Measurements from ENCODE around the gene PRAC2. TPM values are rescaled to one million over a fixed set of nuclear protein-coding genes. Genes with fewer than 3 reads are reported as not detected.

Gene PRAC2
- total RNA-seq, 4 donors from 2014 or later = 4.1 TPM; not detected in 3

- in situ Hi-C loops (cut with MboI; ENCODE audit: low pct_ligation_motif_present in 1 of 4, low pct_unique_long_range_greater_than_20kb in 1 of 4, low sequenced_read_pairs in 3 of 4) (no loop called here), intact Hi-C loops (cut with DNase I; ENCODE audit: low total_unique reads) (loop anchor here (10.0 kb wide), 2 partner anchors 148 to 278 kb away; no protein-coding TSS in a partner anchor)
- Histone ChIP-seq H3K27me3 (peaks cover 100% of the 10 kb centered on the region), H3K27ac (no peak overlapping the region), H3K4me3 (no peak overlapping the region), H3K36me3 (no peaks in the 10 kb centered on the region), H3K9me3 (no peaks in the 10 kb centered on the region), H3K4me1 (peaks cover 12 to 48% (median 41%) of the 10 kb centered on the region in 4 donors)
- no peak for DNase-seq
- TF ChIP-seq, protein P1, sequence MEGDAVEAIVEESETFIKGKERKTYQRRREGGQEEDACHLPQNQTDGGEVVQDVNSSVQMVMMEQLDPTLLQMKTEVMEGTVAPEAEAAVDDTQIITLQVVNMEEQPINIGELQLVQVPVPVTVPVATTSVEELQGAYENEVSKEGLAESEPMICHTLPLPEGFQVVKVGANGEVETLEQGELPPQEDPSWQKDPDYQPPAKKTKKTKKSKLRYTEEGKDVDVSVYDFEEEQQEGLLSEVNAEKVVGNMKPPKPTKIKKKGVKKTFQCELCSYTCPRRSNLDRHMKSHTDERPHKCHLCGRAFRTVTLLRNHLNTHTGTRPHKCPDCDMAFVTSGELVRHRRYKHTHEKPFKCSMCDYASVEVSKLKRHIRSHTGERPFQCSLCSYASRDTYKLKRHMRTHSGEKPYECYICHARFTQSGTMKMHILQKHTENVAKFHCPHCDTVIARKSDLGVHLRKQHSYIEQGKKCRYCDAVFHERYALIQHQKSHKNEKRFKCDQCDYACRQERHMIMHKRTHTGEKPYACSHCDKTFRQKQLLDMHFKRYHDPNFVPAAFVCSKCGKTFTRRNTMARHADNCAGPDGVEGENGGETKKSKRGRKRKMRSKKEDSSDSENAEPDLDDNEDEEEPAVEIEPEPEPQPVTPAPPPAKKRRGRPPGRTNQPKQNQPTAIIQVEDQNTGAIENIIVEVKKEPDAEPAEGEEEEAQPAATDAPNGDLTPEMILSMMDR (IDR thresholded peaks at IDR 0.05) = no peak
- TF ChIP-seq POLR2A (IDR thresholded peaks at IDR 0.05) (no peak), EP300 (IDR thresholded peaks at IDR 0.05; ENCODE audit: low read depth) (no peak), POLR2AphosphoS5 (IDR thresholded peaks at IDR 0.05) (no peak)
- WGBS, 2 donors (ENCODE audit: low coverage in 1 of 2) = 18 to 24% methylated on average over 8 to 19 of the region's 20 CpGs
Observed at GRCh38 chr17:48726114-48726915, 3.3 kb downstream of the PRAC2 start.

GRCh38 chr17:48726916-48727286 is 3.9 kb downstream of the PRAC2 start:
- peaks cover 12 to 48% (median 41%) of the 10 kb centered on the region in 4 donors for H3K4me1 ChIP-seq
- in situ Hi-C loops (cut with MboI; ENCODE audit: low pct_ligation_motif_present in 1 of 4, low pct_unique_long_range_greater_than_20kb in 1 of 4, low sequenced_read_pairs in 3 of 4) (no loop called here), intact Hi-C loops (cut with DNase I; ENCODE audit: low total_unique reads) (loop anchor here (1.0 to 10.0 kb wide), 3 partner anchors 62 to 278 kb away; no protein-coding TSS in a partner anchor)
- H3K27ac ChIP-seq = no peak overlapping the region
- peaks cover 100% of the 10 kb centered on the region for H3K27me3 ChIP-seq
- H3K9me3 ChIP-seq = no peaks in the 10 kb centered on the region
- 8 to 16% methylated on average over 2 to 20 of the region's 20 CpGs for WGBS, 2 donors (ENCODE audit: low coverage in 1 of 2)
- H3K4me3 ChIP-seq = no peak overlapping the region
- no peaks in the 10 kb centered on the region for H3K36me3 ChIP-seq
- DNase-seq = no peak
- no peak for TF ChIP-seq EP300 (IDR thresholded peaks at IDR 0.05; ENCODE audit: low read depth)
- no peak for TF ChIP-seq POLR2A (IDR thresholded peaks at IDR 0.05)
- TF ChIP-seq, protein P1 (IDR thresholded peaks at IDR 0.05) = no peak
- TF ChIP-seq POLR2AphosphoS5 (IDR thresholded peaks at IDR 0.05) = no peak

DNA sequence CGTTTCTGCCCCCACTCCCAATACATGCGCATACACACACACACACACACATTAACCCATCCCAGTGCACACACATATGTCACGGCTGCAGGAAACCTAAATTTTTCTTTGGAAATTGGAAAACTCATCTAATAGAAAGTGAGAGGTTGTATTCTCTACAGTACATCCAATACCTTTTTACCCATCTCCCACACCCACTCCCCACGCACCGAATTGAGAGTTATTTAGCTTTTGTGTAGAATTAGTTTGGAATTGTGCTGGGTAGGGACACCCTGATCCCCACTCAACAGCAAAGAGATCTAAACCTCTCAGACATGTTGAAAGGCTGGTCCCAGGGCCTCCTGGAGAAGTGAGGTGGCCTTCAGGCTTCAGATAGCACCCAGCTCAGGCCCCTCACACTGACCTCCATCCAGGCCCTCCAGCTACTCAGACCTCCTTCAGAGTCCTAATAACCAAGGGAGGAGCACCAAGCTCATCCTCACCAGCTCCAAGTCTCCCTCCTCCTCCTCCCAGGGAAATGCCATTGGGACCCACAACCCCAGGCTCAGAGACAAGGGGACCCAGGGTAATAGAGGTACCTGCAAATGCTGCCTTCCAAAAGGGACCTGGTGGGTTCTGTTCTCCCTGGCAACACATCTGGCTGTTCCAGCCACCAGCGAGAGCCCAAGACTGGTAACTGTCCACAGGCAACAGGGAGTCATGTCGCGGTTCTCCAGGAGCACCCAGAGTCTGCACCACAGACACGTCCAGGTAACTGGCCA is 4.6 kb downstream of the PRAC2 start:
- Histone ChIP-seq H3K27ac (peak overlapping the region in 2 of 4 donors; percentile 70 to 86), H3K9me3 (no peaks in the 10 kb centered on the region), H3K27me3 (peaks cover 100% of the 10 kb centered on the region), H3K36me3 (no peaks in the 10 kb centered on the region), H3K4me1 (peaks cover 12 to 48% (median 41%) of the 10 kb centered on the region in 4 donors), H3K4me3 (peak overlapping the region in 2 of 4 donors; percentile 51 to 56)
- DNase-seq = no peak
- WGBS, 2 donors (ENCODE audit: low coverage in 1 of 2) = 22 to 39% methylated on average over 5 to 9 of the region's 9 CpGs
- intact Hi-C loops (cut with DNase I; ENCODE audit: low total_unique reads) (loop anchor here (1.0 to 10.0 kb wide), 3 partner anchors 62 to 277 kb away; no protein-coding TSS in a partner anchor), in situ Hi-C loops (cut with MboI; ENCODE audit: low pct_ligation_motif_present in 1 of 4, low pct_unique_long_range_greater_than_20kb in 1 of 4, low sequenced_read_pairs in 3 of 4) (no loop called here)
- TF ChIP-seq, protein P1 (IDR thresholded peaks at IDR 0.05) = no peak
- TF ChIP-seq POLR2AphosphoS5 (IDR thresholded peaks at IDR 0.05) (no peak), EP300 (IDR thresholded peaks at IDR 0.05; ENCODE audit: low read depth) (no peak), POLR2A (IDR thresholded peaks at IDR 0.05) (no peak)

Measured in transverse colon (tissue), 4 donors.